ENCODE measurements around the gene SLC35F2.
A peak's percentile ranks its signal among the peaks of the same experiment; 100 is the strongest.
"Not testable (repeated sequence)": the region's sequence is repeated elsewhere in the genome, so short reads cannot be mapped to it uniquely, and the experiment has no call there.

Gene SLC35F2

DNA sequence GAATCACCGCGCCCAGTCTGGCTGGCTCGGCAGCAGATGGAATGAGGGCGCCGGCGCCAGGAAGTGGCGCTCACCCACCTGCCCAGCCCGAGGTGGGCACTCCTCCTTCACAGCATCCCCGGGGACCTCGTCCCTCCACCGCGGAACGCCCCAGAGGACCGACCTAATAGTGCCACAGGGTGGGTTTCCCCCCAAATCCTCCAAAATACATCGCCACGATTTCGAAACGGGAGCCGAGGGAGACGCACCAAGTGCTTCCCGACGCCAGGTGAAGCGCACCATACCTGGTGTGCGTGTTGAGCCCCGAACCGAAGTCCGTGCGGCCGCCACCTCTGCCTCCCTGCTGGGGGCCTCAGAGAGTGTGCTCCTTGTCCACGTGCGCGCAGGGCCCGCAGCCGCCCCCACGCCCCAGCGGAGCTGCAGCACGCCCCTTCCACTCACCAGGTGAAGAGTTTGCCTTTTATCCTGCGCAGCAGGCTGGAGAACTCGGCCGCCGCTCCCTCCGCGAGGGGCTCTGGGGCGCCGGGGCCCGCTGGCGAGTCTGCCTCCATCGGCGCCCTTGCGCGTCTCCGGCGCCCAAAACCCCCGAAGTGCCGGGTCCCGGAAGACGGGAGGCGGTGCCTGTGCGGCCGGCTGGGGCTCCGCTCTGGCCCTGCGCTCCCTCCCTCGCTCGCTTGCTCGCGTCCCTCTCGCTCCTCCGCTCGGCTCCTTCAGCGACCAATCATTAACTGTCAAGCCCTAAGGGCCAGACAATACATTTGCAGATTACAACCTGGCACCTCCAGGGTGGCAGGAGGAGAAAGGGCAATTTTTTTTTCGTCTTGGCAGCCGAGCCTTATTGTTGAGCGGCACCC, at the start of gene SLC35F2:
Gene SLC35F2 (minus strand): TSS at position 571 of the 854 bp plus-strand sequence. CDS start 20 bp downstream, at position 551.
- ChIA-PET CTCF (interaction anchor here (1.6 to 1.7 kb wide), 2 partner anchors 11 to 17 kb away, joined by 4 to 5 read pairs; no protein-coding TSS in a partner anchor), POLR2A (interaction anchor here (1.4 kb wide), 1 partner anchor 18 kb away, joined by 3 read pairs; no protein-coding TSS in a partner anchor)
- peak; percentile 89 for DNase-seq (ENCODE audit: extremely low spot score)
- no peak for TF ChIP-seq CTCF (IDR thresholded peaks at IDR 0.05; ENCODE audit: control extremely low read depth, extremely low read depth, low read depth, missing control alignments)

DNA sequence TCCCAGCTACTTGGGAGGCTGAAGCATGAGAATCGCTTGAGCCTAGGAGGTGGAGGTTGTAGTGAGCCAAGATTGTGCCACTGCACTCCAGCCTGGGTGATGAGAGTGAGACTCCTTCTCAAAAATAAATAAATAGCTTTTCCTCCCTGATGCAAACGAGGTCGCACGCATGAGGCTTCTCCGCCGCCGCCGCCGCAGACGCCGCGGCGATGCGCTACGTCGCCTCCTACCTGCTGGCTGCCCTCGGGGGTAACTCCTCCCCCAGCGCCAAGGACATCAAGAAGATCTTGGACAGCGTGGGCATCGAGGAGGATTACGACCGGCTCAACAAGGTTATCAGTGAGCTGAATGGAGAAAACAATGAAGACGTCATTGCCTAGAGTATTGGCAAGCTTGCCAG, 49.6 kb upstream of the SLC35F2 start:
- POLR2A ChIA-PET, result no interaction called here
- CTCF ChIA-PET, result interaction anchor here (1.1 to 2.3 kb wide), 2 partner anchors 9 to 10 kb away, joined by 4 to 8 read pairs; no protein-coding TSS in a partner anchor
- TF ChIP-seq CTCF (IDR thresholded peaks at IDR 0.05; ENCODE audit: control extremely low read depth, extremely low read depth, low read depth, missing control alignments), result no peak
- no peak for DNase-seq (ENCODE audit: extremely low spot score)

DNA sequence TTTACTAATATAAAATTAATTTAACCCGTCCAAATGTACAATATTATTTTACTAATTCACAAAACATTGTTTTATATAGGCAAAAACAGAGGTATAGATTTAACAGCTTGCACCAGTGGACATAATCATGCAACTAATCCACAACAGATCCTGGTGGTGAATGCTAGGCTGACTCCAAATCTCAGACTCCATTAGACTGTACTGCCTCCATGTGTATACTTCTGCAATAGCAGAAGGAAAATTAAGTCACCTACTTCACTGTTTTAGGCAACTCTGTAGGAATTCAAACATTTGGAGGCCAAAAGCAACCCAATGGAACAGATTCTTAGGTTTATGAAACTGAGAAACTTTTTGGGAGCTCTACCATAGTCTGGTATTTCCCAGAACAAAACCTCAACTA, 39.7 kb upstream of the SLC35F2 start:
- ChIA-PET CTCF (interaction anchor here (0.8 to 3.6 kb wide), 19 partner anchors 9 to 357 kb away, joined by 3 to 29 read pairs (median 4); no protein-coding TSS in a partner anchor), POLR2A (no interaction called here)
- TF ChIP-seq CTCF (IDR thresholded peaks at IDR 0.05; ENCODE audit: control extremely low read depth, extremely low read depth, low read depth, missing control alignments), result peak; percentile 71
- peak; percentile 43 for DNase-seq (ENCODE audit: extremely low spot score)

GRCh38 chr11:107882095-107882820, 23.7 kb upstream of the SLC35F2 start:
- no peak for DNase-seq (ENCODE audit: extremely low spot score)
- CTCF ChIA-PET, result interaction anchor here (0.7 to 1.0 kb wide), 2 partner anchors 18 to 35 kb away, joined by 3 read pairs; no protein-coding TSS in a partner anchor
- TF ChIP-seq CTCF (IDR thresholded peaks at IDR 0.05; ENCODE audit: control extremely low read depth, extremely low read depth, low read depth, missing control alignments), result no peak
- POLR2A ChIA-PET, result no interaction called here

DNA sequence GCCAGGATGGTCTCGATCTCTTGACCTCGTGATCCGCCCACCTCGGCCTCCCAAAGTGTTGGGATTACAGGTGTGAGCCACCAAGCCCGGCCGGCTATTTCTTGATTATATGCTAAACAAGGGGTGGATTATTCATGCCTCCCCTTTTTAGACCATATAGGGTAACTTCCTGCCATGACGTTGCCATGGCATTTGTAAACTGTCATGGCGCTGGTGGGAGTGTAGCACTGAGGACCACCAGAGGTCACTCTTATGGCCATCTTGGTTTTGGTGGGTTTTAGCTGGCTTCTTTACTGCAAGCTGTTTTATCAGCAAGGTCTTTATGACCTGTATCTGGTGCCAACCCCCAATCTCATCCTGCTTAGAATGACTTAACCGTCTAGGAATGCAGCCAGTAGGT, 22.9 kb upstream of the SLC35F2 start:
- POLR2A ChIA-PET; DNase-seq (ENCODE audit: extremely low spot score): not testable (repeated sequence)
- CTCF ChIA-PET, result interaction anchor here (0.7 to 1.0 kb wide), 2 partner anchors 17 to 35 kb away, joined by 3 read pairs; no protein-coding TSS in a partner anchor

DNA sequence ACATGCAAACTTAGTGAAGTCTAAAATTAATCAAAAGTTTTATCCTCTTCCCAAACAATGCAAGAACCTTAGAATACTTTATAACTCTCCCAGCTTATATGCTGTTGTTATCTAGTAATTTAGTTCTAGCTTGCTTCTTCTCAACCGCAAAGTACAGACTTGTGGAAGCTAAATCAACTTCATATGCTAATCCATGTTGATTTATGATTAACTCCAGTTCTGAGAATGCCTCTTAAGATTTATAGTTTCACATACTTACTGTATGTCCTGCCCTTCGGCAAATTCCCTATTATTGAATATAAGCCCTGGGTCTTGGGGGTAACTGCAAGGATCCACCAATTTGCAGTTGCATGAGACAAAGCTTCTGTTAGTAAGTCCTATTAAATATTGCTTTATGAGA, 17.6 kb upstream of the SLC35F2 start:
- ChIA-PET POLR2A (no interaction called here), CTCF (interaction anchor here (1.2 to 2.4 kb wide), 5 partner anchors 8 to 327 kb away, joined by 4 to 12 read pairs (median 4); no protein-coding TSS in a partner anchor)
- DNase-seq (ENCODE audit: extremely low spot score), result no peak
- TF ChIP-seq CTCF (IDR thresholded peaks at IDR 0.05; ENCODE audit: control extremely low read depth, extremely low read depth, low read depth, missing control alignments), result no peak
